Measurements from ENCODE around the gene SP100. TPM values are rescaled to one million over a fixed set of nuclear protein-coding genes. Genes with fewer than 3 reads are reported as not detected.

SP100 gene
- total RNA-seq, 4 donors from 2014 or later: 75.5 to 223 (median 118) TPM

DNA sequence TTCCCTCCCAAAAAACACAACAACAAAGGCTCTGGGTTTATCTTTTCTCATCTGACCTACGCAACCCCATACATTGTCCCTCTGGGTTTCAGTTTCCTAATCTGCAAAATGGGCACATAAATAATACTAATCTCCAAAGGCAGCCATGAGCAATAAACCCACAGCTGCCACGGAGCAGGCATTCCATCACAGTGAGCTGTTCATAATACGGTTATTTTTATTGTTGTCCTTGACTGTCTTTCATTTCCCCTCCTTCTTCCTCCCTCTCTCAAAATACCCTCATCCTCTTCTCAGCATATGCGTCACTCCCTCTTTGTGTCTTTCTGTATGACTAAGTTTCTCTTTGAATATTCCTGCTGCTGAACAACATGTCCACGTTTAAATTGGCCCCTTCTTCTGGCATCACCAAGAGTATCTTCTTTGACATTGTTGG is 166.9 kb downstream of the SP100 start:
- DNase-seq (ENCODE audit: low spot score): no peak
- TF ChIP-seq CTCF (IDR thresholded peaks at IDR 0.05): no peak
- ATAC-seq (ENCODE audit: low FRiP score): no peak

GRCh38 chr2:230583581-230583980 is 167.6 kb downstream of the SP100 start:
- no peak for ATAC-seq (ENCODE audit: low FRiP score)
- TF ChIP-seq CTCF (IDR thresholded peaks at IDR 0.05): no peak
- no peak for DNase-seq (ENCODE audit: low spot score)

DNA sequence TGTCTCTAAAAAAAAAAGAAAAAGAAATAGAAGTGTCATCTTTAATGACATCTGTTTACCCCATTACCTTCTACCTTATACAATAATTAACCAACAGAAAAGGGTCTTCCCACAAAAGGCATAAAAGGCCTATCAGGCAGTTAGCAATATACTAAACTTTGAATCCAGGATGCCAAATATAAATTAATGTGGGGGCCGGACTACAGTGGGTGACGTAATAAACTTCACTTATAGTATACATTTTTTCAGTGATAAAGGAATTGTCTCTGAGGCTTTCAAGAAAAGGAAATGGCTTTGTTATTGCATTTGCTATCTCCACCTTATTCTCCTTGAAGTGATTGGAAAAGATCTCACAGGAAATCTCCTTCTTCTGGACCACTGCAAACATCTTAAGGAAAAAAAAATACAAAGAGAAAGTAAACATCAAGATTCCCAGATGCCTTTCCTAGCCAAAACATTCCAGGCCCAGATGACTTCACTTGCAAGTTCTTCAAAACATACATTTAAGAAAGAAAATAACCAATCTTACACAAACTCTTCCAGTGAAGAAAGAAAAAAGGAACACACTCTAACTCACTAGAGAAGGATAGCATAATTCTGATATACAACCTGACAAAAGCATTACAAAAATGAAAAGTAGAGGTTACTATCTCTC is 170.5 kb downstream of the SP100 start:
- no peak for ATAC-seq (ENCODE audit: low FRiP score)
- TF ChIP-seq CTCF (IDR thresholded peaks at IDR 0.05): no peak
- no peak for DNase-seq (ENCODE audit: low spot score)

- no peak for TF ChIP-seq CTCF (IDR thresholded peaks at IDR 0.05)
- DNase-seq (ENCODE audit: low spot score): no peak
- ATAC-seq (ENCODE audit: low FRiP score): no peak
These were observed 173.0 kb downstream of the SP100 start for GRCh38 chr2:230589025-230589424.

GRCh38 chr2:230589497-230590015 is 173.6 kb downstream of the SP100 start:
- no peak for TF ChIP-seq CTCF (IDR thresholded peaks at IDR 0.05)
- ATAC-seq (ENCODE audit: low FRiP score): no peak
- DNase-seq (ENCODE audit: low spot score): no peak

DNA sequence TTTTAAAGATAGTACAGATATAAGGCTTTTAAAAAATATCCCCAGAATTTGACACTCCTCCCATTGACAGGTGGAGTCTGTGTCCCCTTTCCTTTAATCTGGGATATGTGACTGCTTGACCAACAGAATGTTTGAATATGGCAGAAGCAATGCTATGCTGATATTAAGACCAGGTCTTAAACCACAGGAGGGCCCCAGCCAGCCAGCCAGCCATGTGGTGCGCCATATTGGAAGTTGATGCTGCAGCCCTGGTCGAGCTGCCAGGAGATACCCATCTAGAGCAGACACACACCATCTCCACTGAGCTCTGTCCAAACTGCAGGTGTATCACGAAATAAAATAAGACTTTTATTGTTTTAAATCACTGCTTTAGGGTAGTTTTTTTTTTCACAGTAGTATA is 174.3 kb downstream of the SP100 start:
- DNase-seq (ENCODE audit: low spot score): no peak
- ATAC-seq (ENCODE audit: low FRiP score): no peak
- TF ChIP-seq CTCF (IDR thresholded peaks at IDR 0.05): no peak

DNA sequence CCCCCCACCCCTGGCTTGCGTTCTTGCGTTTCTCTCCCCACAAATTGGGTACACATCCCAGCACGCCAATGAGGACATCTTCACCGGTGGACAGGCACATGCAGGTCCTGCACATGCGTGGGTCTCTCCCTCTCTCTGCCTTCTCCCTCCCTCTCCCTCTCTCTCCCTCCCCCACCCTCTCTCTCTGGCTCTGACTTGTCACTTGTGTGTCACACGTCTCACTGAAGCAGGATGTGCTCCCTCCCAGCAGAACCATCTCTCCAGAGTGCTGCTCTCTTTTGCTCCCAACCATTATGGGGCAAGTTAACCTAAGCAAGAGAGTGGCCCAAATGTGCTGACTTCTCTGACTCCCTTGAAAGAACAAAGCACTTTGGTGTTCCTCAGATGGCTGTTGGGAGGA is 175.8 kb downstream of the SP100 start:
- ATAC-seq (ENCODE audit: low FRiP score): no peak
- TF ChIP-seq CTCF (IDR thresholded peaks at IDR 0.05): no peak
- no peak for DNase-seq (ENCODE audit: low spot score)
